Neural progenitor cell (in vitro differentiated cells): ENCODE measurements around the gene TRIM36. TPM values are rescaled to one million over a fixed set of nuclear protein-coding genes. Genes with fewer than 3 reads are reported as not detected.

Experiments
- DNase-seq: peaks from one replicate; pipeline ENCODE4 v3.0.0-alpha.2; 2016; ENCODE audit warnings: low spot score
- H2AFZ ChIP-seq: fragments of 200-600 bp; sonication (generic); replicated peaks from 2 replicates; pipeline ENCODE4 v1.6.1; 2016; ENCODE audit warnings: antibody characterized with exemption
- H3F3A ChIP-seq: fragments of 200-600 bp; sonication (generic); 2 replicates; pipeline ENCODE4 v1.6.1; 2016; ENCODE audit warnings: antibody characterized with exemption, low read depth
- H3K27ac ChIP-seq: fragments of 200-600 bp; sonication (generic); 2 replicates; pipeline ENCODE4 v1.5.1; 2016; ENCODE audit warnings: mild to moderate bottlenecking
- H3K27me3 ChIP-seq: fragments of 200-600 bp; sonication (generic); 2 replicates; pipeline ENCODE4 v1.6.1; 2016; ENCODE audit warnings: mild to moderate bottlenecking, moderate library complexity
- H3K36me3 ChIP-seq: fragments of 200-600 bp; sonication (generic); 2 replicates; pipeline ENCODE4 v1.5.1; 2016
- H3K4me1 ChIP-seq: fragments of 200-600 bp; sonication (generic); 2 replicates; pipeline ENCODE4 v1.6.1; 2016; ENCODE audit warnings: mixed run types
- H3K4me2 ChIP-seq: fragments of 200-600 bp; sonication (generic); 2 replicates; pipeline ENCODE4 v1.6.1; 2016
- H3K4me3 ChIP-seq: fragments of 200-600 bp; sonication (generic); 2 replicates; pipeline ENCODE4 v1.5.1; 2016
- H3K79me2 ChIP-seq: fragments of 200-600 bp; sonication (generic); 2 replicates; pipeline ENCODE4 v1.6.1; 2016; ENCODE audit warnings: low read depth
- H3K9ac ChIP-seq: fragments of 200-600 bp; sonication (generic); 2 replicates; pipeline ENCODE4 v1.6.1; 2016
- H3K9me3 ChIP-seq: fragments of 200-600 bp; sonication (generic); 2 replicates; pipeline ENCODE4 v1.5.1; 2016; ENCODE audit warnings: low read depth
- H4K20me1 ChIP-seq: fragments of 200-600 bp; sonication (generic); 2 replicates; pipeline ENCODE4 v1.6.1; 2016; ENCODE audit warnings: low read depth
- H3K27ac Mint-ChIP-seq: 3 replicates; pipeline ENCODE4 v1.8.0; 2021; ENCODE audit warnings: mixed read lengths
- H3K27me3 Mint-ChIP-seq: 2 replicates; pipeline ENCODE4 v1.8.0; 2022; ENCODE audit warnings: low read depth, mild to moderate bottlenecking, inconsistent platforms, moderate library complexity, mixed read lengths; ENCODE audit not compliant: insufficient read depth
- H3K36me3 Mint-ChIP-seq: 3 replicates; pipeline ENCODE4 v1.8.0; 2021; ENCODE audit warnings: mixed read lengths
- H3K4me1 Mint-ChIP-seq: 3 replicates; pipeline ENCODE4 v1.8.0; 2021; ENCODE audit warnings: mixed read lengths
- H3K4me3 Mint-ChIP-seq: 3 replicates; pipeline ENCODE4 v1.8.0; 2021; ENCODE audit warnings: mild to moderate bottlenecking, moderate library complexity, mixed read lengths
- H3K9me3 Mint-ChIP-seq: 3 replicates; pipeline ENCODE4 v1.8.0; 2020; ENCODE audit warnings: mixed read lengths
- EZH2 ChIP-seq: fragments of 200-600 bp; sonication (generic); IDR thresholded peaks from 2 replicates; pipeline ENCODE4 v1.6.1; 2017; ENCODE audit warnings: antibody characterized with exemption, mild to moderate bottlenecking, moderate library complexity
- EZH2phosphoT487 ChIP-seq: fragments of 200-600 bp; sonication (generic); IDR thresholded peaks from 2 replicates; pipeline ENCODE4 v1.6.1; 2017; ENCODE audit warnings: antibody characterized with exemption
- total RNA-seq: library from RNA; depleted of rRNA; stranded (reverse); fragments of >200 nt; gene quantifications from 2 replicates; pipeline ENCODE4 v1.2.3, GENCODE V29; 2015; ENCODE audit warnings: low replicate concordance
- TF ChIP-seq, protein P1 (sequence below): fragments of 200-600 bp; sonication (generic); IDR thresholded peaks from 2 replicates; pipeline ENCODE4 v1.5.1; 2017; ENCODE audit warnings: antibody characterized with exemption, mild to moderate bottlenecking

TRIM36 gene
- total RNA-seq, 1 donor from 2014 or later = 42.6 TPM

- H3K4me3 Mint-ChIP-seq = no peak overlapping the region
- Histone ChIP-seq H2AFZ (no peak overlapping the region), H3K4me1 (no peaks in the 10 kb centered on the region), H3K36me3 (no peaks in the 10 kb centered on the region), H3K79me2 (no peaks in the 10 kb centered on the region), H3K9me3 (no peaks in the 10 kb centered on the region), H3K9ac (no peak overlapping the region), H3K27ac (no peak overlapping the region), H3F3A (no peaks in the 10 kb centered on the region), H4K20me1 (no peaks in the 10 kb centered on the region), H3K4me2 (no peak overlapping the region), H3K27me3 (no peaks in the 10 kb centered on the region), H3K4me3 (no peak overlapping the region)
- DNase-seq = no peak
- H3K4me1 Mint-ChIP-seq = no peaks in the 10 kb centered on the region
- H3K27me3 Mint-ChIP-seq = no peaks in the 10 kb centered on the region
- no peak overlapping the region for H3K27ac Mint-ChIP-seq
- TF ChIP-seq EZH2phosphoT487 (no peak), EZH2 (no peak)
- TF ChIP-seq, protein P1, sequence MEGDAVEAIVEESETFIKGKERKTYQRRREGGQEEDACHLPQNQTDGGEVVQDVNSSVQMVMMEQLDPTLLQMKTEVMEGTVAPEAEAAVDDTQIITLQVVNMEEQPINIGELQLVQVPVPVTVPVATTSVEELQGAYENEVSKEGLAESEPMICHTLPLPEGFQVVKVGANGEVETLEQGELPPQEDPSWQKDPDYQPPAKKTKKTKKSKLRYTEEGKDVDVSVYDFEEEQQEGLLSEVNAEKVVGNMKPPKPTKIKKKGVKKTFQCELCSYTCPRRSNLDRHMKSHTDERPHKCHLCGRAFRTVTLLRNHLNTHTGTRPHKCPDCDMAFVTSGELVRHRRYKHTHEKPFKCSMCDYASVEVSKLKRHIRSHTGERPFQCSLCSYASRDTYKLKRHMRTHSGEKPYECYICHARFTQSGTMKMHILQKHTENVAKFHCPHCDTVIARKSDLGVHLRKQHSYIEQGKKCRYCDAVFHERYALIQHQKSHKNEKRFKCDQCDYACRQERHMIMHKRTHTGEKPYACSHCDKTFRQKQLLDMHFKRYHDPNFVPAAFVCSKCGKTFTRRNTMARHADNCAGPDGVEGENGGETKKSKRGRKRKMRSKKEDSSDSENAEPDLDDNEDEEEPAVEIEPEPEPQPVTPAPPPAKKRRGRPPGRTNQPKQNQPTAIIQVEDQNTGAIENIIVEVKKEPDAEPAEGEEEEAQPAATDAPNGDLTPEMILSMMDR = no peak
- no peaks in the 10 kb centered on the region for H3K36me3 Mint-ChIP-seq
- H3K9me3 Mint-ChIP-seq = no peaks in the 10 kb centered on the region
Observed at GRCh38 chr5:115193295-115193694, 23.6 kb upstream of the TRIM36 start.

DNA sequence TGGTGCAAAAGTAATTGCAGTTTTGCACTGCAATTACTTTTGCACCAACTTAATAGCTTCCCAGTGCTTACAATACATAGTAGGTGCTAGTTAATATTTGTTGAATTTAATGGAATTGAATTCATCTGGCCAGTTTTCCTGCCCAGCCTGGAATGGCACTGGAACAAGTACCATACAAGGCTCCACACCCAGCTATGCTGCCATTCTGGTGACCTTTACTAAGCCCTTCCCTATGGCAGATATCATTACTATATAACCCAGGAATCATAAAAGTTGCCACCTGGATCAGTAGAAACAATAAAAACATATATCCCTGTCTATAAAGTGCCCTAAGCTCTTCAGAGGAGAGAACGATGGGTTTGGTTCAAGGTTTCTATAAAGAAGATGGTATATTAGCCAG lies 22.4 kb upstream of the TRIM36 start:
- DNase-seq = no peak
- Histone ChIP-seq H4K20me1 (no peaks in the 10 kb centered on the region), H3K79me2 (no peaks in the 10 kb centered on the region), H3F3A (no peaks in the 10 kb centered on the region), H3K4me1 (no peaks in the 10 kb centered on the region), H2AFZ (no peak overlapping the region), H3K9ac (no peak overlapping the region), H3K27me3 (no peaks in the 10 kb centered on the region), H3K4me2 (no peak overlapping the region), H3K9me3 (no peaks in the 10 kb centered on the region), H3K36me3 (no peaks in the 10 kb centered on the region), H3K27ac (no peak overlapping the region), H3K4me3 (no peak overlapping the region)
- Mint-ChIP-seq H3K9me3 (no peaks in the 10 kb centered on the region), H3K27me3 (no peaks in the 10 kb centered on the region), H3K4me3 (no peak overlapping the region), H3K27ac (no peak overlapping the region), H3K4me1 (no peaks in the 10 kb centered on the region), H3K36me3 (no peaks in the 10 kb centered on the region)
- no peak for TF ChIP-seq EZH2phosphoT487
- TF ChIP-seq, protein P1 = no peak
- no peak for TF ChIP-seq EZH2

DNA sequence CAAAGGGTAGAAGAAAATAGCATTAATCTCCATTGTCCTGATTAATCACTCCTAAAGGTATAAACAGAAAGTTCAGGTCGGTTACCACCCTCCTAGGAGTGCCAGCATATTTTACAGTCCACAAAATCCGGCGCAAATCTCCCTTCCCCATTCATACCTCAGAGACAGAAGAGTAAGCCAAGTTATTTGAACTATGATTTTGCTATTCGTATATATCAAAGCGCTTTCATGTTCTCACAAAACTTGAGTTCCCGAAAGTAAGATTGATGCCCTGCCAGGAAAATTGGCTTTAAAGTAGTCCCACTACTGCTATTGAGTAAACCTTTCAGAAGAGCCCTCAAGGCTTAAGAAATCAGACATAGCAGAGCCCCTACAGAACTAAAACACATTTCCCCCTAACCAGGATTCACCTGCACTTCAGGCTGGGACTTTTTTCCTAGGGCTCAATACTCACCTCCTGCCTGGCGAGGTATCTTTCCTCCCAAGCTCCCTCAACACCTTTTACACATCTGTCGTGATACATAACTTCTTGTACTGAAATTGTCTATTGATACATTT lies 21.8 kb upstream of the TRIM36 start:
- Histone ChIP-seq H3K79me2 (no peaks in the 10 kb centered on the region), H4K20me1 (no peaks in the 10 kb centered on the region), H3K9ac (no peak overlapping the region), H2AFZ (no peak overlapping the region), H3K27me3 (no peaks in the 10 kb centered on the region), H3K27ac (no peak overlapping the region), H3F3A (no peaks in the 10 kb centered on the region), H3K4me2 (no peak overlapping the region), H3K4me1 (no peaks in the 10 kb centered on the region), H3K36me3 (no peaks in the 10 kb centered on the region), H3K9me3 (no peaks in the 10 kb centered on the region), H3K4me3 (no peak overlapping the region)
- TF ChIP-seq EZH2phosphoT487 (no peak), EZH2 (no peak)
- TF ChIP-seq, protein P1 = no peak
- Mint-ChIP-seq H3K9me3 (no peaks in the 10 kb centered on the region), H3K4me3 (no peak overlapping the region), H3K27me3 (no peaks in the 10 kb centered on the region), H3K36me3 (no peaks in the 10 kb centered on the region), H3K27ac (no peak overlapping the region), H3K4me1 (no peaks in the 10 kb centered on the region)
- DNase-seq = no peak
